Keratinocyte (primary cell): ENCODE data around the gene PPL. TPM values are rescaled to one million over a fixed set of nuclear protein-coding genes. Genes with fewer than 3 reads are reported as not detected.

ENCODE experiments used
- DNase-seq: peaks from one replicate; pipeline ENCODE4 v3.0.0-alpha.2; 2011; ENCODE audit warnings: low read depth, missing footprints, low spot score
- FAIRE-seq: peaks from 2 replicates; lab custom pipeline; 2011; peaks lifted over from hg19 to GRCh38; lab: Jason Lieb, UNC
- H2AFZ ChIP-seq: 2 replicates; pipeline ENCODE4 v1.6.0; 2012; ENCODE audit warnings: low read length, control low read depth, inconsistent platforms; ENCODE audit not compliant: control insufficient read depth
- H3K27ac ChIP-seq: 2 replicates; pipeline ENCODE4 v1.5.1; 2011; ENCODE audit warnings: low read length; ENCODE audit not compliant: control insufficient read depth, insufficient read depth
- H3K27me3 ChIP-seq: 3 replicates; pipeline ENCODE4 v1.6.0; 2011; ENCODE audit warnings: low read length; ENCODE audit not compliant: control insufficient read depth, insufficient read depth; ENCODE audit errors: extremely low read depth
- H3K36me3 ChIP-seq, 2 experiments: 2 replicates in 1 of 2; 3 replicates in 1 of 2; pipeline ENCODE4 v1.5.1; 2011; ENCODE audit warnings: low read length in 2 of 2, mild to moderate bottlenecking in 1 of 2; ENCODE audit not compliant: control insufficient read depth in 2 of 2, insufficient read depth in 2 of 2; ENCODE audit errors: extremely low read depth in 1 of 2
- H3K4me1 ChIP-seq: 3 replicates; pipeline ENCODE4 v1.5.1; 2011; ENCODE audit warnings: low read length; ENCODE audit not compliant: control insufficient read depth, insufficient read depth; ENCODE audit errors: extremely low read depth
- H3K4me2 ChIP-seq: 3 replicates; pipeline ENCODE4 v1.6.0; 2011; ENCODE audit warnings: low read depth, low read length; ENCODE audit not compliant: control insufficient read depth, insufficient read depth; ENCODE audit errors: extremely low read depth
- H3K4me3 ChIP-seq, 3 experiments: fragments of 200-600 bp in 1 of 3; sonication (generic) in 1 of 3; 2 replicates in 2 of 3; 3 replicates in 1 of 3; pipeline ENCODE4 v1.5.1; 2011 to 2016; ENCODE audit warnings: low read length in 3 of 3, mild to moderate bottlenecking in 3 of 3, control low read depth in 2 of 3, inconsistent platforms in 1 of 3, low read depth in 1 of 3, mixed read lengths in 1 of 3, mixed run types in 1 of 3, moderate library complexity in 1 of 3; ENCODE audit not compliant: control insufficient read depth in 2 of 3, insufficient read depth in 2 of 3; ENCODE audit errors: extremely low read depth in 1 of 3
- H3K79me2 ChIP-seq: 2 replicates; pipeline ENCODE4 v1.6.0; 2012; ENCODE audit warnings: low read length; ENCODE audit not compliant: control insufficient read depth, insufficient read depth
- H3K9ac ChIP-seq: 3 replicates; pipeline ENCODE4 v1.6.0; 2011; ENCODE audit warnings: low read length; ENCODE audit not compliant: control insufficient read depth, insufficient read depth; ENCODE audit errors: extremely low read depth
- H3K9me1 ChIP-seq: 3 replicates; pipeline ENCODE4 v1.6.0; 2011; ENCODE audit warnings: low read length; ENCODE audit not compliant: control insufficient read depth, insufficient read depth; ENCODE audit errors: extremely low read depth
- H3K9me3 ChIP-seq: 2 replicates; pipeline ENCODE4 v1.5.1; 2012; ENCODE audit warnings: low read depth, low read length; ENCODE audit not compliant: control insufficient read depth
- H4K20me1 ChIP-seq: 3 replicates; pipeline ENCODE4 v1.6.0; 2011; ENCODE audit warnings: low read length; ENCODE audit not compliant: control insufficient read depth, insufficient read depth; ENCODE audit errors: extremely low read depth
- CTCF ChIP-seq, 3 experiments: IDR thresholded peaks in 1 of 3; conservative IDR thresholded peaks in 1 of 3; optimal IDR thresholded peaks in 1 of 3; 2 replicates in 2 of 3; 3 replicates in 1 of 3; pipeline versions ENCODE3 to v1.5.1; 2011; ENCODE audit warnings: low read length in 3 of 3, mild to moderate bottlenecking in 3 of 3, moderate library complexity in 2 of 3, control low read depth in 1 of 3, inconsistent platforms in 1 of 3; ENCODE audit not compliant: insufficient read depth in 2 of 3; ENCODE audit errors: extremely low read depth in 1 of 3
- EZH2 ChIP-seq: IDR thresholded peaks from one replicate; pipeline ENCODE4 v1.6.1; 2012; ENCODE audit warnings: inconsistent platforms, mild to moderate bottlenecking, low read length, moderate library complexity
- dilution Hi-C: fragments of 300-500 bp; cut with MboI; formaldehyde crosslinking; loops from one replicate; pipeline ENCODE4 v1.7.0; 2020; ENCODE audit warnings: low sequenced_read_pairs; ENCODE audit not compliant: extremely low pct_ligation_motif_present
- polyA plus RNA-seq, 5 experiments: library from polyadenylated mRNA; depleted of rRNA in 3 of 5; stranded (reverse) in 3 of 5; stranded (forward) in 1 of 5; unstranded in 1 of 5; fragments of >200 nt; gene quantifications; 1 replicate in 1 of 5; 2 replicates in 3 of 5; 3 replicates in 1 of 5; pipeline versions ENCODE4 v1.2.1 to v1.2.3, GENCODE V29; 2011 to 2012; ENCODE audit warnings: missing spikeins in 2 of 5, low read depth in 1 of 5, low replicate concordance in 1 of 5

Gene PPL
- polyA plus RNA-seq, 1 donor (not counting 4 experiments of a cell fraction or from before 2014, with no cell fraction given): 26.6 TPM

GRCh38 chr16:4866586-4866985, 70.4 kb downstream of the PPL start:
- Histone ChIP-seq H4K20me1 (peaks cover 3% of the 10 kb centered on the region), H3K9me1 (no peaks in the 10 kb centered on the region), H3K79me2 (peaks cover 67% of the 10 kb centered on the region), H3K27ac (no peak overlapping the region), H3K27me3 (no peaks in the 10 kb centered on the region), H2AFZ (no peak overlapping the region), H3K4me3 (no peak overlapping the region), H3K9ac (no peak overlapping the region), H3K36me3 (peaks cover 23 to 29% of the 10 kb centered on the region in 2 experiments), H3K4me2 (no peak overlapping the region), H3K9me3 (no peaks in the 10 kb centered on the region), H3K4me1 (peaks cover 14% of the 10 kb centered on the region)
- TF ChIP-seq EZH2 (no peak), CTCF (optimal IDR thresholded peaks at IDR 0.05 in 1 of 3, IDR thresholded peaks at IDR 0.05 in 1 of 3, conservative IDR thresholded peaks at IDR 0.05 in 1 of 3; ENCODE audit: extremely low read depth in 1 of 3, insufficient read depth in 2 of 3, low read length in 3 of 3) (no peak)
- no peak for DNase-seq
- dilution Hi-C loops: no loop called here
- FAIRE-seq: no peak

DNA sequence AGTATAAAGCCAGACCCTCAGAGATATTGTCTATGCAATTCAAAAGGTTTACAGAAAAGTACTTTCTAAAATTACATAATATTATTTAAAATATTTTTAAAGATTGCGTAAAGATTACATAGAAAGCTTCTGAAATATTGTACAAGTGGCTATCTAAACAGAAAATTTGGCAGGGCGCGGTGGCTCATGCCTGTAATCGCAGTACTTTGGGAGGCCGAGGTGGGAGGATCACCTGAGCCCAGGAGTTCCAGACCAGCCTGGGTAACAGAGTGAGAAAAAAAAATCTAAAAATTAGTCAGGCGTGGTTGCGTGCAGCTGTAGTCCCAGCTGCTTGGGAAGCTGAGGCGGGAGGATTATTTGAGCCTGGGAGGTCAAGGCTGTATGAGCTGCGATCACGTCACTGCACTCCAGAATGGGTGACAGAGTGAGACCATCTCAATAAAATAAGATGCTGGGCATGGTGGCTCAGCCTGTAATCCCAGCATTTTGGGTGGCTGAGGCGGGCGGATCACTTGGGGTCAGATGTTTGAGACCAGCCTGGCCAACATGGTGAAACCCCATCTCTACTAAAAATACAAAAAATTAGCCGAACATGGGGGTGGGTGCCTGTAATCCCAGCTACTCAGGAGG, 71.6 kb downstream of the PPL start:
- Histone ChIP-seq H3K36me3 (peaks cover 21 to 31% of the 10 kb centered on the region in 2 experiments), H3K27ac (no peak overlapping the region), H3K9ac (no peak overlapping the region), H3K79me2 (peaks cover 76% of the 10 kb centered on the region), H3K4me3 (no peak overlapping the region), H3K27me3 (no peaks in the 10 kb centered on the region), H3K9me3 (no peaks in the 10 kb centered on the region), H3K9me1 (no peaks in the 10 kb centered on the region), H4K20me1 (peaks cover 2% of the 10 kb centered on the region), H3K4me1 (peaks cover 14% of the 10 kb centered on the region), H2AFZ (no peak overlapping the region), H3K4me2 (no peak overlapping the region)
- no peak for FAIRE-seq
- TF ChIP-seq EZH2: no peak
- TF ChIP-seq CTCF (optimal IDR thresholded peaks at IDR 0.05 in 1 of 3, IDR thresholded peaks at IDR 0.05 in 1 of 3, conservative IDR thresholded peaks at IDR 0.05 in 1 of 3; ENCODE audit: extremely low read depth in 1 of 3, insufficient read depth in 2 of 3, low read length in 3 of 3): no peak
- dilution Hi-C loops: no loop called here
- DNase-seq: no peak
